ENCODE measurements around the gene PRM2.

PRM2 gene

GRCh38 chr16:11262915-11263314, 13.4 kb downstream of the PRM2 start:
- FAIRE-seq: no peak
- no peak for DNase-seq (ENCODE audit: low spot score)

GRCh38 chr16:11260596-11260966, 15.7 kb downstream of the PRM2 start:
- DNase-seq (ENCODE audit: low spot score) (no peak), FAIRE-seq (no peak)

GRCh38 chr16:11259655-11260595, 16.4 kb downstream of the PRM2 start:
- FAIRE-seq: no peak
- DNase-seq (ENCODE audit: low spot score): no peak

- FAIRE-seq (no peak), DNase-seq (ENCODE audit: low spot score) (no peak)
These were observed 17.5 kb downstream of the PRM2 start for GRCh38 chr16:11258553-11259492.

- no peak for FAIRE-seq
- peak; percentile 85 for DNase-seq (ENCODE audit: low spot score)
These were observed 18.9 kb downstream of the PRM2 start for GRCh38 chr16:11257131-11257938.

- peak; percentile 59 for DNase-seq (ENCODE audit: low spot score)
- no peak for FAIRE-seq
These were observed 19.6 kb downstream of the PRM2 start for GRCh38 chr16:11256661-11257130.

- peak; percentile 95 for DNase-seq (ENCODE audit: low spot score)
- FAIRE-seq: no peak
These were observed 20.3 kb downstream of the PRM2 start, which contains the start of gene SOCS1 for GRCh38 chr16:11255737-11256660. SOCS1 (minus strand) TSS chr16:11256204; CDS start chr16:11255478, 726 bp downstream.

GRCh38 chr16:11254913-11255736, 21.2 kb downstream of the PRM2 start:
- FAIRE-seq: no peak

GRCh38 chr16:11253995-11254912, 22.0 kb downstream of the PRM2 start:
- FAIRE-seq (no peak), DNase-seq (ENCODE audit: low spot score) (no peak)

More at GRCh38 chr16:11254913-11255736, 21.2 kb downstream of the PRM2 start:
- peak; percentile 67 for DNase-seq (ENCODE audit: low spot score)

- FAIRE-seq: no peak
These were observed 23.0 kb downstream of the PRM2 start for GRCh38 chr16:11253009-11253994.

GRCh38 chr16:11252482-11252931, 23.8 kb downstream of the PRM2 start:
- no peak for FAIRE-seq
- no peak for DNase-seq (ENCODE audit: low spot score)

More at GRCh38 chr16:11253009-11253994, 23.0 kb downstream of the PRM2 start:
- DNase-seq (ENCODE audit: low spot score): no peak

- DNase-seq (ENCODE audit: low spot score) (peak; percentile 83), FAIRE-seq (no peak)
These were observed 24.5 kb downstream of the PRM2 start for GRCh38 chr16:11251525-11252481.

GRCh38 chr16:11250786-11251524, 25.3 kb downstream of the PRM2 start:
- FAIRE-seq (no peak), DNase-seq (ENCODE audit: low spot score) (no peak)

- FAIRE-seq: no peak
- no peak for DNase-seq (ENCODE audit: low spot score)
These were observed 26.0 kb downstream of the PRM2 start for GRCh38 chr16:11250091-11250785.

All from urothelium cell line (cell line).